HepG2 (cell line): ENCODE data around the gene CMIP. TPM values are rescaled to one million over a fixed set of nuclear protein-coding genes. Genes with fewer than 3 reads are reported as not detected.

Experiments
- ATAC-seq: fragments of 200-7000 bp; cut with Tn5 transposase; 3 replicates; pipeline ENCODE4 v1.9.1; 2020; ENCODE audit warnings: mild to moderate bottlenecking, moderate library complexity
- BruUV-seq: library from RNA; stranded (reverse); fragments of 400-500 nt; replicated peaks from 2 replicates; lab custom pipeline; 2021; lab: Mats Ljungman, UMichigan
- CTCF ChIA-PET: fragments of 300-600 bp; formaldehyde crosslinking; extraction: SDS; loops from one replicate; lab custom pipeline; 2021; ENCODE audit warnings: low total read pairs, inconsistent platforms, low intra/inter-chr PET ratio; lab: Yijun Ruan, JAX
- POLR2A ChIA-PET: fragments of 350-600 bp; sonication (Branson Sonifier 250); formaldehyde crosslinking; loops from one replicate; lab custom pipeline; 2020; ENCODE audit warnings: antibody characterized with exemption, inconsistent platforms; lab: Yijun Ruan, JAX
- DNase-seq: peaks from one replicate; pipeline ENCODE4 v3.0.0-alpha.2; 2015; ENCODE audit warnings: low spot score
- FAIRE-seq: peaks from 3 replicates; lab custom pipeline; 2011; peaks lifted over from hg19 to GRCh38; lab: Jason Lieb, UNC
- H2AFZ ChIP-seq: one replicate; pipeline ENCODE4 v1.6.1; 2011; ENCODE audit warnings: low read length, inconsistent platforms
- H3K27ac ChIP-seq: fragments of 300-600 bp; 3 replicates; pipeline ENCODE4 v1.8.0; 2011; ENCODE audit warnings: mixed run types, mild to moderate bottlenecking, mixed read lengths, low read length, inconsistent platforms; ENCODE audit not compliant: insufficient read depth; ENCODE audit errors: extremely low read length
- H3K27me3 ChIP-seq, 2 experiments: fragments of 200-600 bp in 1 of 2; 2 replicates in 1 of 2; 3 replicates in 1 of 2; pipeline versions ENCODE4 v1.6.0 to v1.8.0; 2011; ENCODE audit warnings: low read length in 2 of 2, mild to moderate bottlenecking in 2 of 2, moderate library complexity in 2 of 2, inconsistent platforms in 1 of 2; ENCODE audit not compliant: insufficient read depth in 2 of 2, control insufficient read depth in 1 of 2
- H3K36me3 ChIP-seq, 2 experiments: fragments of 200-600 bp in 1 of 2; replicated peaks in 1 of 2; 2 replicates in 1 of 2; 3 replicates in 1 of 2; pipeline versions ENCODE4 v1.5.1 to v1.8.0; 2011; ENCODE audit warnings: low read length in 2 of 2, inconsistent platforms in 1 of 2; ENCODE audit not compliant: insufficient read depth in 2 of 2, control insufficient read depth in 1 of 2
- H3K4me1 ChIP-seq: 2 replicates; pipeline ENCODE4 v1.5.1; 2012; ENCODE audit warnings: low read length, inconsistent platforms; ENCODE audit not compliant: insufficient read depth
- H3K4me2 ChIP-seq: 2 replicates; pipeline ENCODE4 v1.6.0; 2011; ENCODE audit warnings: low read depth, low read length, inconsistent platforms
- H3K4me3 ChIP-seq, 3 experiments: fragments of 200-600 bp in 1 of 3; sonication (generic), shearing (Covaris generic) in 1 of 3; replicated peaks in 1 of 3; 2 replicates each; pipeline ENCODE4 v1.5.1; 2011 to 2016; ENCODE audit warnings: low read length in 3 of 3, inconsistent platforms in 2 of 3, low read depth in 2 of 3, mild to moderate bottlenecking in 2 of 3, control low read depth in 1 of 3, mixed read lengths in 1 of 3; ENCODE audit not compliant: insufficient read depth in 1 of 3
- H3K79me2 ChIP-seq: one replicate; pipeline ENCODE4 v1.6.1; 2011; ENCODE audit warnings: low read length, inconsistent platforms; ENCODE audit not compliant: insufficient read depth
- H3K9ac ChIP-seq: 2 replicates; pipeline ENCODE4 v1.6.0; 2011; ENCODE audit warnings: mild to moderate bottlenecking, low read depth, low read length, inconsistent platforms; ENCODE audit not compliant: insufficient read depth
- H3K9me3 ChIP-seq: 2 replicates; pipeline ENCODE4 v1.5.1; 2012; ENCODE audit warnings: mild to moderate bottlenecking, low read length
- H4K20me1 ChIP-seq: 2 replicates; pipeline ENCODE4 v1.6.0; 2011; ENCODE audit warnings: inconsistent platforms, mild to moderate bottlenecking, low read length, moderate library complexity; ENCODE audit not compliant: insufficient read depth
- BCL6 ChIP-seq: IDR thresholded peaks from 2 replicates; pipeline ENCODE4 v1.6.1; 2016; ENCODE audit warnings: missing genetic modification reagents, missing compliant biosample characterization
- BRF2 ChIP-seq: sonication (generic); formaldehyde crosslinking; IDR thresholded peaks from 2 replicates; pipeline ENCODE4 v1.8.1; 2022; ENCODE audit warnings: mild to moderate bottlenecking, missing genetic modification reagents
- CEBPB ChIP-seq: IDR thresholded peaks from 2 replicates; pipeline ENCODE4 v1.6.1; 2011; ENCODE audit warnings: low read depth, low read length, improper control_type of control experiment, borderline replicate concordance
- CREM ChIP-seq, 2 experiments: sonication (generic) in 1 of 2; formaldehyde crosslinking in 1 of 2; IDR thresholded peaks; 2 replicates each; pipeline versions ENCODE4 v1.4.0 to v1.6.1; 2016 to 2020; ENCODE audit warnings: antibody characterized with exemption in 1 of 2, mild to moderate bottlenecking in 1 of 2, missing genetic modification reagents in 1 of 2
- GATAD2A ChIP-seq: IDR thresholded peaks from 2 replicates; pipeline ENCODE4 v1.6.1; 2016
- HNF1A ChIP-seq, 2 experiments: sonication (generic) in 1 of 2; formaldehyde crosslinking in 1 of 2; IDR thresholded peaks; 2 replicates each; pipeline versions ENCODE4 v1.4.0 to v1.6.1; 2016 to 2020; ENCODE audit warnings: borderline replicate concordance in 1 of 2, low read depth in 1 of 2, mild to moderate bottlenecking in 1 of 2, missing genetic modification reagents in 1 of 2
- HNF4A ChIP-seq: sonication (generic); formaldehyde crosslinking; IDR thresholded peaks from 2 replicates; pipeline ENCODE4 v1.4.0; 2020; ENCODE audit warnings: missing genetic modification reagents
- HOMEZ ChIP-seq: IDR thresholded peaks from 2 replicates; pipeline ENCODE4 v1.6.1; 2016; ENCODE audit warnings: low read depth
- IKZF5 ChIP-seq: IDR thresholded peaks from 2 replicates; pipeline ENCODE4 v1.6.1; 2018; ENCODE audit warnings: missing genetic modification reagents, mild to moderate bottlenecking, missing compliant biosample characterization
- RBM22 ChIP-seq: fragments of 200-400 bp; formaldehyde crosslinking; optimal IDR thresholded peaks from 2 replicates; pipeline ENCODE3; 2017; ENCODE audit warnings: mild to moderate bottlenecking, low read length, moderate library complexity
- SALL1 ChIP-seq: sonication (generic); formaldehyde crosslinking; IDR thresholded peaks from 2 replicates; pipeline ENCODE4 v1.8.0; 2022; ENCODE audit warnings: mild to moderate bottlenecking, missing genetic modification reagents
- SMC3 ChIP-seq: IDR thresholded peaks from 2 replicates; pipeline ENCODE4 v1.6.1; 2011; ENCODE audit warnings: low read length, improper control_type of control experiment
- ZNF562 ChIP-seq: sonication (generic); formaldehyde crosslinking; IDR thresholded peaks from 2 replicates; pipeline ENCODE4 v1.8.0; 2022; ENCODE audit warnings: missing genetic modification reagents, borderline replicate concordance
- ZNF674 ChIP-seq: sonication (generic); formaldehyde crosslinking; IDR thresholded peaks from 2 replicates; pipeline ENCODE4 v1.5.0; 2020; ENCODE audit warnings: low read depth, mild to moderate bottlenecking, missing genetic modification reagents
- ZNF775 ChIP-seq: sonication (generic); formaldehyde crosslinking; IDR thresholded peaks from 2 replicates; pipeline ENCODE4 v1.4.0; 2020; ENCODE audit warnings: missing genetic modification reagents, mild to moderate bottlenecking, moderate library complexity, borderline replicate concordance
- WGBS: methylation state at CpG from one replicate; pipeline ENCODE4 v1.1.6; 2017; ENCODE audit warnings: low lambda C conversion rate; 5-methylcytosine and 5-hydroxymethylcytosine counted together
- in situ Hi-C: cut with HindIII; loops from 2 replicates; pipeline ENCODE4 v1.10.0; 2017; ENCODE audit warnings: low pct_unique_long_range_greater_than_20kb; ENCODE audit not compliant: extremely low pct_ligation_motif_present
- intact Hi-C: fragments of 100-400 bp; cut with micrococcal nuclease; formaldehyde crosslinking; loops from one replicate; pipeline ENCODE4 v1.10.0; 2022; ENCODE audit not compliant: unreplicated experiment
- polyA plus RNA-seq, 8 experiments: library from polyadenylated mRNA; depleted of rRNA in 3 of 8; stranded (reverse) in 7 of 8; unstranded in 1 of 8; fragments of >200 nt; fragmentation: Illumina TruSeq in 4 of 8; extraction: Trizol in 4 of 8; gene quantifications; 2 replicates each; pipeline versions ENCODE4 v1.2.1 to v1.2.3, GENCODE V29; 2011 to 2016; ENCODE audit warnings: low read depth in 4 of 8, missing spikeins in 1 of 8, mixed read lengths in 1 of 8; ENCODE audit not compliant: insufficient read depth in 1 of 8
- total RNA-seq, 5 experiments: library from RNA; depleted of rRNA; stranded (reverse); fragments of >200 nt; fragmentation: Illumina TruSeq; extraction: Trizol; gene quantifications; 2 replicates each; pipeline ENCODE4 v1.2.3, GENCODE V29; 2016; ENCODE audit warnings: low read depth in 1 of 5

The CMIP gene
- total and polyA plus RNA-seq, 2 of the 13 experiments (the other 11 are each of a cell fraction or from before 2014, with no cell fraction given) = 10.9 to 18.1 TPM

GRCh38 chr16:81466356-81466980, 21.9 kb downstream of the CMIP start:
- DNase-seq = no peak
- ChIA-PET CTCF (no interaction called here), POLR2A (interaction anchor here (1.1 to 1.4 kb wide), 2 partner anchors 9 to 14 kb away, joined by 4 to 8 read pairs; no protein-coding TSS in a partner anchor)
- Histone ChIP-seq H3K9me3 (no peaks in the 10 kb centered on the region), H4K20me1 (peaks cover 99% of the 10 kb centered on the region), H2AFZ (no peak overlapping the region), H3K9ac (no peak overlapping the region), H3K4me1 (peaks cover 92% of the 10 kb centered on the region), H3K27me3 (no peaks in the 10 kb centered on the region), H3K36me3 (peaks cover 3 to 44% of the 10 kb centered on the region in 2 experiments; a peak in 4 of 5 replicates), H3K27ac (peak overlapping the region; percentile 11), H3K4me2 (peak overlapping the region; percentile 19; the same call in 1 of the 2 replicates), H3K4me3 (no peak overlapping the region), H3K79me2 (peaks cover 99% of the 10 kb centered on the region)
- intact Hi-C loops (no loop called here), in situ Hi-C loops (no loop called here)
- WGBS = 65% methylated on average over 7 of the region's 7 CpGs
- ATAC-seq = no peak
- no peak for FAIRE-seq
- BruUV-seq = no TSS peak
- peak; percentile 79 for TF ChIP-seq CEBPB
- 0 out of 2 replicates have a peak, but pooled peaks have one; percentile 5 for TF ChIP-seq ZNF674 (CRISPR knock-in tag)
- no peak for TF ChIP-seq ZNF775 (CRISPR knock-in tag)
- TF ChIP-seq SALL1 (CRISPR knock-in tag) = no peak
- TF ChIP-seq SMC3 = 0 out of 2 replicates have a peak, but pooled peaks have one; percentile 5
- peak; percentile 16; the same call in 1 of the 2 replicates for TF ChIP-seq CREM (IDR thresholded peaks at IDR 0.05)
- TF ChIP-seq CREM (CRISPR knock-in tag; IDR thresholded peaks at IDR 0.05) = no peak
- peak; percentile 48 for TF ChIP-seq RBM22
- no peak for TF ChIP-seq HOMEZ (CRISPR knock-in tag)
- 0 out of 2 replicates have a peak, but pooled peaks have one; percentile 10 for TF ChIP-seq GATAD2A (CRISPR knock-in tag)
- no peak for TF ChIP-seq ZNF562 (CRISPR knock-in tag)
- TF ChIP-seq HNF4A (CRISPR knock-in tag) = peak; percentile 25; the same call in 1 of the 2 replicates
- 0 out of 2 replicates have a peak, but pooled peaks have one; percentile 14 for TF ChIP-seq BCL6
- 0 out of 2 replicates have a peak, but pooled peaks have one; percentile 9 for TF ChIP-seq IKZF5
- TF ChIP-seq BRF2 (CRISPR knock-in tag) = no peak
- no peak for TF ChIP-seq HNF1A (IDR thresholded peaks at IDR 0.05; ENCODE audit: low read depth)
- 0 out of 2 replicates have a peak, but pooled peaks have one; percentile 13 for TF ChIP-seq HNF1A (CRISPR knock-in tag; IDR thresholded peaks at IDR 0.05; ENCODE audit: borderline replicate concordance)
